OCI-LY1 (cell line): ENCODE results near the gene C1orf159.
"Not testable (repeated sequence)": the region's sequence is repeated elsewhere in the genome, so short reads cannot be mapped to it uniquely, and the experiment has no call there.

ENCODE experiments used
- CTCF ChIP-seq: fragments of 200-600 bp; sonication (generic), shearing (Covaris generic); IDR thresholded peaks from 2 replicates; pipeline ENCODE4 v1.5.1; 2017; ENCODE audit warnings: mild to moderate bottlenecking, antibody characterized with exemption, low read length, moderate library complexity, mixed read lengths
- EZH2 ChIP-seq: fragments of 200-600 bp; sonication (generic), shearing (Covaris generic); IDR thresholded peaks from 2 replicates; pipeline ENCODE4 v1.8.0; 2017; ENCODE audit warnings: borderline replicate concordance, mixed run types, mild to moderate bottlenecking, antibody characterized with exemption, low read length, moderate library complexity, mixed read lengths

- TF ChIP-seq CTCF, EZH2: not testable (repeated sequence)
These were observed 50.0 kb downstream of the C1orf159 start for GRCh38 chr1:1065940-1066304.
